HCT116 (cell line): ENCODE data around the gene LSAMP. TPM values are rescaled to one million over a fixed set of nuclear protein-coding genes. Genes with fewer than 3 reads are reported as not detected.
A peak's percentile ranks its signal among the peaks of the same experiment; 100 is the strongest.

Source experiments
- ATAC-seq: fragments of 200-7000 bp; cut with Tn5 transposase; 2 replicates; pipeline ENCODE4 v1.9.1; 2020; ENCODE audit warnings: mild to moderate bottlenecking, moderate library complexity
- BruUV-seq: library from RNA; stranded (reverse); fragments of 400-500 nt; replicated peaks from 2 replicates; lab custom pipeline; 2021; lab: Mats Ljungman, UMichigan
- CTCF ChIA-PET: fragments of 300-600 bp; sonication (Branson Sonifier 250); formaldehyde crosslinking; loops from one replicate; lab custom pipeline; 2021; ENCODE audit warnings: antibody characterized with exemption; lab: Charles Lee
- POLR2A ChIA-PET: fragments of 300-600, 350-600 bp; sonication (Branson Sonifier 250); formaldehyde crosslinking; loops from one replicate; lab custom pipeline; 2021; ENCODE audit warnings: antibody characterized with exemption; lab: Charles Lee
- RAD21 ChIA-PET, 2 experiments: fragments of 300-600 bp; sonication (Branson Sonifier 250); formaldehyde crosslinking; loops; one replicate each; lab custom pipeline; 2023; ENCODE audit warnings: low total read pairs in 2 of 2; ENCODE audit not compliant: uncharacterized antibody in 2 of 2, unreplicated experiment in 2 of 2, low non-redundant PET in 1 of 2; lab: Charles Lee
- DNase-seq: peaks from one replicate; pipeline ENCODE4 v3.0.0-alpha.2; 2010; ENCODE audit warnings: low read depth, low spot score
- H2AFZ ChIP-seq: fragments of 200-600 bp; shearing (Covaris generic), sonication (generic); 2 replicates; pipeline ENCODE4 v1.6.1; 2017; ENCODE audit warnings: low read depth, mixed run types, mixed read lengths, antibody characterized with exemption, low read length; ENCODE audit not compliant: poor library complexity, severe bottlenecking
- H3K27ac ChIP-seq: 2 replicates; pipeline ENCODE4 v1.5.1; 2012; ENCODE audit warnings: low read depth, low read length
- H3K27me3 ChIP-seq: fragments of 200-600 bp; sonication (generic); 2 replicates; pipeline ENCODE4 v1.6.1; 2016; ENCODE audit warnings: mixed run types, low read length, mixed read lengths; ENCODE audit not compliant: insufficient read depth
- H3K36me3 ChIP-seq, 2 experiments: fragments of 200-500 bp in 1 of 2; fragments of 200-600 bp in 1 of 2; sonication (Bioruptor generic) in 1 of 2; sonication (generic) in 1 of 2; 2 replicates each; pipeline versions ENCODE4 v1.5.1 to v1.6.1; 2014 to 2016; ENCODE audit warnings: low read length in 2 of 2, inconsistent platforms in 1 of 2, mixed read lengths in 1 of 2, mixed run types in 1 of 2; ENCODE audit not compliant: insufficient read depth in 2 of 2, control insufficient read depth in 1 of 2
- H3K4me1 ChIP-seq, 2 experiments: fragments of 200-600 bp in 1 of 2; sonication (generic) in 1 of 2; 2 replicates each; pipeline versions ENCODE4 v1.5.1 to v1.6.1; 2012 to 2017; ENCODE audit warnings: low read length in 2 of 2, inconsistent platforms in 1 of 2, mild to moderate bottlenecking in 1 of 2, mixed read lengths in 1 of 2, mixed run types in 1 of 2, moderate library complexity in 1 of 2; ENCODE audit not compliant: insufficient read depth in 2 of 2, control insufficient read depth in 1 of 2
- H3K4me2 ChIP-seq: fragments of 200-600 bp; sonication (generic); 2 replicates; pipeline ENCODE4 v1.6.1; 2017; ENCODE audit warnings: mixed run types, low read length, mixed read lengths
- H3K4me3 ChIP-seq, 2 experiments: fragments of 200-600 bp in 1 of 2; sonication (generic) in 1 of 2; replicated peaks in 1 of 2; 2 replicates each; pipeline ENCODE4 v1.5.1; 2011 to 2016; ENCODE audit warnings: low read length in 2 of 2, control low read depth in 1 of 2, low read depth in 1 of 2, mild to moderate bottlenecking in 1 of 2, mixed read lengths in 1 of 2, mixed run types in 1 of 2
- H3K79me2 ChIP-seq: fragments of 200-600 bp; sonication (generic); 2 replicates; pipeline ENCODE4 v1.6.1; 2017; ENCODE audit warnings: mild to moderate bottlenecking, mixed run types, low read length, moderate library complexity, mixed read lengths; ENCODE audit not compliant: insufficient read depth
- H3K9ac ChIP-seq: fragments of 200-600 bp; sonication (generic); 2 replicates; pipeline ENCODE4 v1.6.1; 2016; ENCODE audit warnings: low read length, mixed read lengths
- H3K9me2 ChIP-seq: fragments of 200-600 bp; sonication (generic), shearing (Covaris generic); 2 replicates; pipeline ENCODE4 v1.6.1; 2017; ENCODE audit warnings: mixed run types, mild to moderate bottlenecking, moderate library complexity; ENCODE audit not compliant: insufficient read depth
- H3K9me3 ChIP-seq, 2 experiments: fragments of 200-500 bp in 1 of 2; fragments of 200-600 bp in 1 of 2; sonication (Bioruptor generic) in 1 of 2; sonication (generic) in 1 of 2; 2 replicates each; pipeline ENCODE4 v1.6.1; 2014 to 2017; ENCODE audit warnings: low read length in 2 of 2, mixed read lengths in 2 of 2, inconsistent platforms in 1 of 2, low read depth in 1 of 2, mild to moderate bottlenecking in 1 of 2, mixed run types in 1 of 2, moderate library complexity in 1 of 2; ENCODE audit not compliant: control insufficient read depth in 1 of 2, insufficient read depth in 1 of 2
- H4K20me1 ChIP-seq: fragments of 200-600 bp; sonication (generic), shearing (Covaris generic); 2 replicates; pipeline ENCODE4 v1.6.1; 2017; ENCODE audit warnings: mixed run types, mild to moderate bottlenecking, moderate library complexity; ENCODE audit not compliant: insufficient read depth
- CBX3 ChIP-seq: IDR thresholded peaks from 2 replicates; pipeline ENCODE4 v1.6.1; 2012; ENCODE audit warnings: low read depth
- CEBPB ChIP-seq: IDR thresholded peaks from 2 replicates; pipeline ENCODE4 v1.6.1; 2012; ENCODE audit warnings: low read depth
- EGR1 ChIP-seq: IDR thresholded peaks from 2 replicates; pipeline ENCODE4 v1.6.1; 2012; ENCODE audit warnings: low read depth
- ELF1 ChIP-seq: IDR thresholded peaks from 2 replicates; pipeline ENCODE4 v1.6.1; 2012; ENCODE audit warnings: low read depth, borderline replicate concordance
- EZH2phosphoT487 ChIP-seq: fragments of 200-600 bp; IDR thresholded peaks from 2 replicates; pipeline ENCODE4 v1.6.1; 2018; ENCODE audit warnings: antibody characterized with exemption, borderline replicate concordance
- FOSL1 ChIP-seq: IDR thresholded peaks from 2 replicates; pipeline ENCODE4 v1.6.1; 2012; ENCODE audit warnings: low read depth
- POLR2A ChIP-seq: IDR thresholded peaks from 2 replicates; pipeline ENCODE4 v1.7.0; 2011; ENCODE audit warnings: borderline replicate concordance; ENCODE audit not compliant: insufficient read depth, insufficient read length; ENCODE audit errors: extremely low read depth
- POLR2AphosphoS5 ChIP-seq: IDR thresholded peaks from 2 replicates; pipeline ENCODE4 v1.6.1; 2011; ENCODE audit warnings: mild to moderate bottlenecking, low read depth, low read length, moderate library complexity
- RAD21 ChIP-seq: IDR thresholded peaks from 2 replicates; pipeline ENCODE4 v1.6.1; 2012; ENCODE audit warnings: low read depth, mild to moderate bottlenecking
- SIN3A ChIP-seq: IDR thresholded peaks from 2 replicates; pipeline ENCODE4 v1.6.1; 2012; ENCODE audit warnings: low read depth
- SP1 ChIP-seq: IDR thresholded peaks from 2 replicates; pipeline ENCODE4 v1.6.1; 2012; ENCODE audit warnings: low read depth
- SRF ChIP-seq: IDR thresholded peaks from 2 replicates; pipeline ENCODE4 v1.6.1; 2012; ENCODE audit warnings: low read depth
- TCF7L2 ChIP-seq: IDR thresholded peaks from 2 replicates; pipeline ENCODE4 v1.7.0; 2011; ENCODE audit warnings: borderline replicate concordance, inconsistent platforms; ENCODE audit not compliant: insufficient read depth, insufficient read length; ENCODE audit errors: extremely low read depth
- YY1 ChIP-seq: IDR thresholded peaks from 2 replicates; pipeline ENCODE4 v1.6.1; 2011; ENCODE audit warnings: low read length, low read depth, moderate library complexity, mild to moderate bottlenecking; ENCODE audit not compliant: insufficient replicate concordance; ENCODE audit errors: extremely low read depth
- ZFX ChIP-seq: fragments of 450-650 bp; IDR thresholded peaks from 2 replicates; pipeline ENCODE4 v1.6.1; 2017
- ZNF274 ChIP-seq: fragments of 200-500 bp; sonication (Bioruptor generic); IDR thresholded peaks from 2 replicates; pipeline ENCODE4 v1.6.1; 2014; ENCODE audit warnings: mild to moderate bottlenecking, low read depth, low read length, inconsistent platforms
- intact Hi-C: fragments of 100-400 bp; cut with micrococcal nuclease; formaldehyde crosslinking; loops from 2 replicates; pipeline ENCODE4 v1.10.0; 2022
- total RNA-seq: library from RNA; stranded (reverse); gene quantifications from one replicate; pipeline ENCODE4 v1.2.1, GENCODE V29; 2021; ENCODE audit not compliant: unreplicated experiment
- TF ChIP-seq, protein P1 (sequence below): IDR thresholded peaks from 2 replicates; pipeline ENCODE4 v1.6.1; 2011; ENCODE audit warnings: mild to moderate bottlenecking, low read length, moderate library complexity; ENCODE audit not compliant: insufficient replicate concordance; ENCODE audit errors: extremely low read depth
- TF ChIP-seq, protein P2 (sequence below): IDR thresholded peaks from 2 replicates; pipeline ENCODE4 v1.6.1; 2012
- TF ChIP-seq, protein P3 (sequence below): IDR thresholded peaks from 2 replicates; pipeline ENCODE4 v1.6.1; 2012; ENCODE audit warnings: low read depth
- TF ChIP-seq, protein P4 (sequence below): IDR thresholded peaks from 2 replicates; pipeline ENCODE4 v1.6.1; 2012
- TF ChIP-seq, protein P5 (sequence below), 3 experiments: fragments of 200-600 bp in 1 of 3; sonication (generic) in 1 of 3; IDR thresholded peaks in 2 of 3; conservative IDR thresholded peaks in 1 of 3; 2 replicates each; pipeline ENCODE4 v1.5.1; 2012 to 2017; ENCODE audit warnings: low read depth in 2 of 3, low read length in 2 of 3, antibody characterized with exemption in 1 of 3, borderline replicate concordance in 1 of 3, control low read depth in 1 of 3, mild to moderate bottlenecking in 1 of 3, mixed read lengths in 1 of 3, mixed run types in 1 of 3, moderate library complexity in 1 of 3; ENCODE audit not compliant: insufficient read depth in 1 of 3

LSAMP gene
- total RNA-seq, 1 experiment from 2014 or later: 0.25 TPM

DNA sequence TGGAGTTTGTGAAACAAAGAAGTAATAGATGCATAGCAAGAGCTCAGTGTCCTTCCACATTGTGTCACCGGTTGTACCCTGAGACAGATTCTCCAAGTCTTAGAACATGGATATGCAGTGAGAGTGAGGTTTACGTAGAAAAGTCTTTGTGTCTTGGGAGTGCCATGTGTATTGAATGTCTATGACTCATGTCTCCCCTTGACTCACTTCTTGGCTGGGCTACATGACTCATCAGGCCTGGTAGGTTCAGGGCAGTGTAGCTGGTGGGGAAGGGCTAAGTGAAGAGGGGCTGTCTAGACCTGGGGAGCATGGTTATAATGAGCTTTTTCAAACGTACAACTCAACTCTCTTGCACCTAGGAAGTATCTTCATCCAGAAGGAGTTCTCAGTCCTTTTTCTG is 654.5 kb downstream of the LSAMP start:
- no TSS peak for BruUV-seq
- intact Hi-C loops: no loop called here
- peak overlapping the region; percentile 45 for H3K9ac ChIP-seq
- no peaks in the 10 kb centered on the region for H3K79me2 ChIP-seq
- H3K4me2 ChIP-seq: peak overlapping the region; percentile 72
- ATAC-seq: peak; percentile 90
- peak overlapping the region; percentile 46; the same call in 1 of the 2 replicates for H3K27ac ChIP-seq
- ChIA-PET POLR2A (interaction anchor here (1.3 kb wide), 1 partner anchor 12 kb away, joined by 3 read pairs; no protein-coding TSS in a partner anchor), RAD21 (no interaction called here), CTCF (no interaction called here)
- H3K36me3 ChIP-seq: no peaks in the 10 kb centered on the region
- H2AFZ ChIP-seq: peak overlapping the region; percentile 75
- peak; percentile 94 for DNase-seq
- H4K20me1 ChIP-seq: no peaks in the 10 kb centered on the region
- H3K4me3 ChIP-seq: peak overlapping the region in 1 of 2 experiments; percentile 8; a peak in 2 of 4 replicates
- H3K27me3 ChIP-seq: no peaks in the 10 kb centered on the region
- H3K9me2 ChIP-seq: no peaks in the 10 kb centered on the region
- H3K9me3 ChIP-seq: no peaks in the 10 kb centered on the region
- H3K4me1 ChIP-seq: peaks cover 29 to 58% of the 10 kb centered on the region in 2 experiments
- TF ChIP-seq POLR2A (no peak), ZFX (no peak), TCF7L2 (peak; percentile 27), EZH2phosphoT487 (no peak), SRF (peak; percentile 87), CEBPB (no peak; the same call in 1 of the 2 replicates), SIN3A (peak; percentile 75), YY1 (peak; percentile 31), ELF1 (no peak), FOSL1 (peak; percentile 100), SP1 (peak; percentile 96), RAD21 (peak; percentile 21), ZNF274 (no peak), CBX3 (peak; percentile 98), EGR1 (no peak), POLR2AphosphoS5 (peak; percentile 74)
- TF ChIP-seq, protein P1, sequence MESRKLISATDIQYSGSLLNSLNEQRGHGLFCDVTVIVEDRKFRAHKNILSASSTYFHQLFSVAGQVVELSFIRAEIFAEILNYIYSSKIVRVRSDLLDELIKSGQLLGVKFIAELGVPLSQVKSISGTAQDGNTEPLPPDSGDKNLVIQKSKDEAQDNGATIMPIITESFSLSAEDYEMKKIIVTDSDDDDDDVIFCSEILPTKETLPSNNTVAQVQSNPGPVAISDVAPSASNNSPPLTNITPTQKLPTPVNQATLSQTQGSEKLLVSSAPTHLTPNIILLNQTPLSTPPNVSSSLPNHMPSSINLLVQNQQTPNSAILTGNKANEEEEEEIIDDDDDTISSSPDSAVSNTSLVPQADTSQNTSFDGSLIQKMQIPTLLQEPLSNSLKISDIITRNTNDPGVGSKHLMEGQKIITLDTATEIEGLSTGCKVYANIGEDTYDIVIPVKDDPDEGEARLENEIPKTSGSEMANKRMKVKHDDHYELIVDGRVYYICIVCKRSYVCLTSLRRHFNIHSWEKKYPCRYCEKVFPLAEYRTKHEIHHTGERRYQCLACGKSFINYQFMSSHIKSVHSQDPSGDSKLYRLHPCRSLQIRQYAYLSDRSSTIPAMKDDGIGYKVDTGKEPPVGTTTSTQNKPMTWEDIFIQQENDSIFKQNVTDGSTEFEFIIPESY: no peak
- TF ChIP-seq, protein P2, sequence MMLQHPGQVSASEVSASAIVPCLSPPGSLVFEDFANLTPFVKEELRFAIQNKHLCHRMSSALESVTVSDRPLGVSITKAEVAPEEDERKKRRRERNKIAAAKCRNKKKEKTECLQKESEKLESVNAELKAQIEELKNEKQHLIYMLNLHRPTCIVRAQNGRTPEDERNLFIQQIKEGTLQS: peak; percentile 86
- TF ChIP-seq, protein P3, sequence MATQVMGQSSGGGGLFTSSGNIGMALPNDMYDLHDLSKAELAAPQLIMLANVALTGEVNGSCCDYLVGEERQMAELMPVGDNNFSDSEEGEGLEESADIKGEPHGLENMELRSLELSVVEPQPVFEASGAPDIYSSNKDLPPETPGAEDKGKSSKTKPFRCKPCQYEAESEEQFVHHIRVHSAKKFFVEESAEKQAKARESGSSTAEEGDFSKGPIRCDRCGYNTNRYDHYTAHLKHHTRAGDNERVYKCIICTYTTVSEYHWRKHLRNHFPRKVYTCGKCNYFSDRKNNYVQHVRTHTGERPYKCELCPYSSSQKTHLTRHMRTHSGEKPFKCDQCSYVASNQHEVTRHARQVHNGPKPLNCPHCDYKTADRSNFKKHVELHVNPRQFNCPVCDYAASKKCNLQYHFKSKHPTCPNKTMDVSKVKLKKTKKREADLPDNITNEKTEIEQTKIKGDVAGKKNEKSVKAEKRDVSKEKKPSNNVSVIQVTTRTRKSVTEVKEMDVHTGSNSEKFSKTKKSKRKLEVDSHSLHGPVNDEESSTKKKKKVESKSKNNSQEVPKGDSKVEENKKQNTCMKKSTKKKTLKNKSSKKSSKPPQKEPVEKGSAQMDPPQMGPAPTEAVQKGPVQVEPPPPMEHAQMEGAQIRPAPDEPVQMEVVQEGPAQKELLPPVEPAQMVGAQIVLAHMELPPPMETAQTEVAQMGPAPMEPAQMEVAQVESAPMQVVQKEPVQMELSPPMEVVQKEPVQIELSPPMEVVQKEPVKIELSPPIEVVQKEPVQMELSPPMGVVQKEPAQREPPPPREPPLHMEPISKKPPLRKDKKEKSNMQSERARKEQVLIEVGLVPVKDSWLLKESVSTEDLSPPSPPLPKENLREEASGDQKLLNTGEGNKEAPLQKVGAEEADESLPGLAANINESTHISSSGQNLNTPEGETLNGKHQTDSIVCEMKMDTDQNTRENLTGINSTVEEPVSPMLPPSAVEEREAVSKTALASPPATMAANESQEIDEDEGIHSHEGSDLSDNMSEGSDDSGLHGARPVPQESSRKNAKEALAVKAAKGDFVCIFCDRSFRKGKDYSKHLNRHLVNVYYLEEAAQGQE: no peak
- TF ChIP-seq, protein P4, sequence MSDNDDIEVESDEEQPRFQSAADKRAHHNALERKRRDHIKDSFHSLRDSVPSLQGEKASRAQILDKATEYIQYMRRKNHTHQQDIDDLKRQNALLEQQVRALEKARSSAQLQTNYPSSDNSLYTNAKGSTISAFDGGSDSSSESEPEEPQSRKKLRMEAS: peak; percentile 93
- TF ChIP-seq, protein P5, sequence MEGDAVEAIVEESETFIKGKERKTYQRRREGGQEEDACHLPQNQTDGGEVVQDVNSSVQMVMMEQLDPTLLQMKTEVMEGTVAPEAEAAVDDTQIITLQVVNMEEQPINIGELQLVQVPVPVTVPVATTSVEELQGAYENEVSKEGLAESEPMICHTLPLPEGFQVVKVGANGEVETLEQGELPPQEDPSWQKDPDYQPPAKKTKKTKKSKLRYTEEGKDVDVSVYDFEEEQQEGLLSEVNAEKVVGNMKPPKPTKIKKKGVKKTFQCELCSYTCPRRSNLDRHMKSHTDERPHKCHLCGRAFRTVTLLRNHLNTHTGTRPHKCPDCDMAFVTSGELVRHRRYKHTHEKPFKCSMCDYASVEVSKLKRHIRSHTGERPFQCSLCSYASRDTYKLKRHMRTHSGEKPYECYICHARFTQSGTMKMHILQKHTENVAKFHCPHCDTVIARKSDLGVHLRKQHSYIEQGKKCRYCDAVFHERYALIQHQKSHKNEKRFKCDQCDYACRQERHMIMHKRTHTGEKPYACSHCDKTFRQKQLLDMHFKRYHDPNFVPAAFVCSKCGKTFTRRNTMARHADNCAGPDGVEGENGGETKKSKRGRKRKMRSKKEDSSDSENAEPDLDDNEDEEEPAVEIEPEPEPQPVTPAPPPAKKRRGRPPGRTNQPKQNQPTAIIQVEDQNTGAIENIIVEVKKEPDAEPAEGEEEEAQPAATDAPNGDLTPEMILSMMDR (IDR thresholded peaks at IDR 0.05 in 2 of 3, conservative IDR thresholded peaks at IDR 0.05 in 1 of 3; ENCODE audit: borderline replicate concordance in 1 of 3, insufficient read depth in 1 of 3, low read depth in 2 of 3, low read length in 2 of 3): no peak
